ENCODE results near the gene PRXL2C. TPM values are rescaled to one million over a fixed set of nuclear protein-coding genes. Genes with fewer than 3 reads are reported as not detected.
"Not testable (repeated sequence)": the region's sequence is repeated elsewhere in the genome, so short reads cannot be mapped to it uniquely, and the experiment has no call there.

PRXL2C gene
- total RNA-seq, 6 experiments from 2014 or later, result 2.9 to 10.7 (median 5.6) TPM

DNA sequence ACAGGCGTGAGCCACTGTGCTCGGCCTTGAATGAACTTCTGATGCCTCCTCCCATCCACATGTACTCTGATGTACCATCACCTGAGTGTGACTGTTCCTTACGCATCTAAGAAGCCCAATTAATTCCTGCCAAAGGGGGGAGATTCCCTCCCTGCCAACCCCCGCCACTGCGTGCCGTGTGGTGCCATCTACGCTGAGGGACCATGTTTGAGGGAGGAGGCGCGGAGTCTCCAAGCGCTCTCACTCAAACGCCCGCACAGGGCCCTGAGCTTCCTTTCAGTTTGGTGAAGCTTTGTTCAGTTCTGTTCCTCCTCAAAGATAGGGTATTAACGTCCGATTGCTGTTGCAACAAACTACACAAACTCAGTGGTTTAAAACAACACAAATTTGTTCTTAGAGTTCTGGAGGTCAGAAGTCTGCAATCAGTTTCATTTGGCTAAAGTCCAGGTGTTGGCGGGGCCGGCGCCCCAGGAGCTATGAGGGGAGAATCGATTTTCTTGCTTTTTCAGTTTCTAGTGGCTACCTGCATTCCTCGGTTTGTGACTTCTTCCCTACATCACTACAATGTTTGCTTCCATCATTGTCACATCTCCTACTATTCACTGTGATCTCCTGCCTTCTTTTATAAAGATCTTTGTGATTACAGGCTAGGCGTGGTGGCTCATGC, 13.9 kb upstream of the PRXL2C start:
- no peak for DNase-seq
- WGBS (ENCODE audit: insufficient coverage, low coverage, low lambda C conversion rate, missing lambda C conversion rate), result 61% methylated on average over 13 of the region's 20 CpGs
- intact Hi-C loops (cut with DNase I), result loop anchor here (5.0 to 10.0 kb wide), 3 partner anchors 224 to 344 kb away; no protein-coding TSS in a partner anchor

GRCh38 chr9:96667363-96667728, 12.2 kb upstream of the PRXL2C start:
- H3K36me3 ChIP-seq, result no peaks in the 10 kb centered on the region
- ATAC-seq, result no peak
- H3K4me1 ChIP-seq, result no peaks in the 10 kb centered on the region
- TF ChIP-seq, protein P1, sequence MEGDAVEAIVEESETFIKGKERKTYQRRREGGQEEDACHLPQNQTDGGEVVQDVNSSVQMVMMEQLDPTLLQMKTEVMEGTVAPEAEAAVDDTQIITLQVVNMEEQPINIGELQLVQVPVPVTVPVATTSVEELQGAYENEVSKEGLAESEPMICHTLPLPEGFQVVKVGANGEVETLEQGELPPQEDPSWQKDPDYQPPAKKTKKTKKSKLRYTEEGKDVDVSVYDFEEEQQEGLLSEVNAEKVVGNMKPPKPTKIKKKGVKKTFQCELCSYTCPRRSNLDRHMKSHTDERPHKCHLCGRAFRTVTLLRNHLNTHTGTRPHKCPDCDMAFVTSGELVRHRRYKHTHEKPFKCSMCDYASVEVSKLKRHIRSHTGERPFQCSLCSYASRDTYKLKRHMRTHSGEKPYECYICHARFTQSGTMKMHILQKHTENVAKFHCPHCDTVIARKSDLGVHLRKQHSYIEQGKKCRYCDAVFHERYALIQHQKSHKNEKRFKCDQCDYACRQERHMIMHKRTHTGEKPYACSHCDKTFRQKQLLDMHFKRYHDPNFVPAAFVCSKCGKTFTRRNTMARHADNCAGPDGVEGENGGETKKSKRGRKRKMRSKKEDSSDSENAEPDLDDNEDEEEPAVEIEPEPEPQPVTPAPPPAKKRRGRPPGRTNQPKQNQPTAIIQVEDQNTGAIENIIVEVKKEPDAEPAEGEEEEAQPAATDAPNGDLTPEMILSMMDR (IDR thresholded peaks at IDR 0.05), result no peak
- no peak for TF ChIP-seq POLR2A (IDR thresholded peaks at IDR 0.05)
- 67% methylated on average over 2 of the region's 2 CpGs for WGBS (ENCODE audit: insufficient coverage, low coverage, low lambda C conversion rate, missing lambda C conversion rate)
- H3K4me3 ChIP-seq, result no peak overlapping the region
- H3K27me3 ChIP-seq, result no peaks in the 10 kb centered on the region
- H3K27ac ChIP-seq, result no peak overlapping the region
- intact Hi-C loops (cut with DNase I), result loop anchor here (5.0 to 10.0 kb wide), 3 partner anchors 223 to 343 kb away; no protein-coding TSS in a partner anchor
- DNase-seq, result no peak
- H3K9me3 ChIP-seq, result no peaks in the 10 kb centered on the region

More for the DNA sequence above, 13.9 kb upstream of the PRXL2C start:
- H3K9me3 ChIP-seq, result no peaks in the 10 kb centered on the region
- H3K27me3 ChIP-seq, result no peaks in the 10 kb centered on the region
- TF ChIP-seq, protein P1 (IDR thresholded peaks at IDR 0.05), result no peak
- no peak for TF ChIP-seq POLR2A (IDR thresholded peaks at IDR 0.05)
- no peaks in the 10 kb centered on the region for H3K36me3 ChIP-seq
- H3K4me1 ChIP-seq, result no peaks in the 10 kb centered on the region
- H3K27ac ChIP-seq, result no peak overlapping the region
- H3K4me3 ChIP-seq, result no peak overlapping the region
- no peak for ATAC-seq

- H3K4me1 ChIP-seq, H3K9me3 ChIP-seq, H3K27ac ChIP-seq, H3K27me3 ChIP-seq, H3K36me3 ChIP-seq, DNase-seq, H3K4me3 ChIP-seq: not testable (repeated sequence)
- ATAC-seq, result peak; percentile 89 to 96 (median 93)
- intact Hi-C loops (cut with DNase I), result loop anchor here (5.0 to 10.0 kb wide), 3 partner anchors 222 to 342 kb away; no protein-coding TSS in a partner anchor
- WGBS (ENCODE audit: insufficient coverage, low coverage, low lambda C conversion rate, missing lambda C conversion rate), result 41% methylated on average over 12 of the region's 15 CpGs
- TF ChIP-seq, protein P1 (IDR thresholded peaks at IDR 0.05), result peak; percentile 72 to 85 (median 75)
Observed at GRCh38 chr9:96666653-96667362, 11.7 kb upstream of the PRXL2C start.

DNA sequence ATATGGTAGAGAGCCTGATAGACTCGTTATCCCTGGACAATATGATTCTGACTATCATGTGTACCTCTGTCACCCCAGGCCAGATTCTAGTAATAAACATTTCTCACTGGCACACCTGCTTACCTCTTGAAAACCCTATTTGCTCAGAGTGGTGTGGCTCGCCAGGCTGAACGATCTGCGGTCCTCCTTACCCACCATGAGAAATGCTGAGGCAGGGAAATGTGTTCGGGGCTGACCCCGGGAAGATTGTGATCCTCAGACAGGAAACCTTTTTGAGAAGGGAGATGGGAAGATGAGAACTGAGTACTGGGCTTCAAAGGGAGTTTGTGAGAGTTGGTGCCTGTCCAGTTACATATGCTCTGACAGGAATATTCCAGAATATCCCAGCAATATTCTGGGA, 10.7 kb upstream of the PRXL2C start:
- no peak overlapping the region for H3K4me3 ChIP-seq
- no peak overlapping the region for H3K27ac ChIP-seq
- H3K9me3 ChIP-seq, result no peaks in the 10 kb centered on the region
- no peaks in the 10 kb centered on the region for H3K36me3 ChIP-seq
- no peaks in the 10 kb centered on the region for H3K27me3 ChIP-seq
- WGBS (ENCODE audit: insufficient coverage, low coverage, low lambda C conversion rate, missing lambda C conversion rate), result 69% methylated on average over 5 of the region's 6 CpGs
- DNase-seq (no peak), ATAC-seq (no peak)
- no peaks in the 10 kb centered on the region for H3K4me1 ChIP-seq
- intact Hi-C loops (cut with DNase I), result loop anchor here (5.0 to 10.0 kb wide), 3 partner anchors 221 to 341 kb away; no protein-coding TSS in a partner anchor
- no peak for TF ChIP-seq POLR2A (IDR thresholded peaks at IDR 0.05)
- TF ChIP-seq, protein P1 (IDR thresholded peaks at IDR 0.05), result no peak

Data from right lobe of liver (tissue), 6 donors.